ENCODE results near the gene TRAFD1.

GRCh38 chr12:112115259-112116045 is 9.9 kb upstream of the TRAFD1 start:
- TF ChIP-seq, protein P1, sequence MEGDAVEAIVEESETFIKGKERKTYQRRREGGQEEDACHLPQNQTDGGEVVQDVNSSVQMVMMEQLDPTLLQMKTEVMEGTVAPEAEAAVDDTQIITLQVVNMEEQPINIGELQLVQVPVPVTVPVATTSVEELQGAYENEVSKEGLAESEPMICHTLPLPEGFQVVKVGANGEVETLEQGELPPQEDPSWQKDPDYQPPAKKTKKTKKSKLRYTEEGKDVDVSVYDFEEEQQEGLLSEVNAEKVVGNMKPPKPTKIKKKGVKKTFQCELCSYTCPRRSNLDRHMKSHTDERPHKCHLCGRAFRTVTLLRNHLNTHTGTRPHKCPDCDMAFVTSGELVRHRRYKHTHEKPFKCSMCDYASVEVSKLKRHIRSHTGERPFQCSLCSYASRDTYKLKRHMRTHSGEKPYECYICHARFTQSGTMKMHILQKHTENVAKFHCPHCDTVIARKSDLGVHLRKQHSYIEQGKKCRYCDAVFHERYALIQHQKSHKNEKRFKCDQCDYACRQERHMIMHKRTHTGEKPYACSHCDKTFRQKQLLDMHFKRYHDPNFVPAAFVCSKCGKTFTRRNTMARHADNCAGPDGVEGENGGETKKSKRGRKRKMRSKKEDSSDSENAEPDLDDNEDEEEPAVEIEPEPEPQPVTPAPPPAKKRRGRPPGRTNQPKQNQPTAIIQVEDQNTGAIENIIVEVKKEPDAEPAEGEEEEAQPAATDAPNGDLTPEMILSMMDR (IDR thresholded peaks at IDR 0.05; ENCODE audit: insufficient read depth, low read length, poor library complexity, severe bottlenecking) = no peak
- TF ChIP-seq EZH2phosphoT487 (conservative IDR thresholded peaks at IDR 0.05; ENCODE audit: low read length) = no peak

Data from SU-DHL-6 (cell line).